H1 (cell line): ENCODE data around the gene ALG6. TPM values are rescaled to one million over a fixed set of nuclear protein-coding genes. Genes with fewer than 3 reads are reported as not detected.

ENCODE experiments used
- CHD7 ChIP-seq: fragments of 300-600 bp; sonication (generic); IDR thresholded peaks from 2 replicates; pipeline ENCODE4 v1.7.1; 2012; ENCODE audit warnings: low read length, moderate library complexity, mild to moderate bottlenecking, inconsistent platforms; ENCODE audit not compliant: insufficient replicate concordance
- CREB1 ChIP-seq: IDR thresholded peaks from 2 replicates; pipeline ENCODE4 v1.6.1; 2012; ENCODE audit warnings: inconsistent platforms
- EGR1 ChIP-seq: IDR thresholded peaks from 2 replicates; pipeline ENCODE4 v1.6.1; 2011; ENCODE audit warnings: low read depth, low read length, borderline replicate concordance
- FOSL1 ChIP-seq: IDR thresholded peaks from 2 replicates; pipeline ENCODE4 v1.6.1; 2011; ENCODE audit warnings: mild to moderate bottlenecking, low read depth, low read length, moderate library complexity; ENCODE audit not compliant: insufficient read depth
- RBBP5 ChIP-seq: IDR thresholded peaks from 2 replicates; pipeline ENCODE4 v1.7.1; 2012; ENCODE audit warnings: low read depth, mild to moderate bottlenecking, inconsistent platforms, low read length, moderate library complexity, borderline replicate concordance
- SIN3A ChIP-seq, 2 experiments: IDR thresholded peaks in 1 of 2; conservative IDR thresholded peaks in 1 of 2; 2 replicates each; pipeline ENCODE4 v1.6.1; 2011 to 2012; ENCODE audit warnings: low read length in 2 of 2, improper control_type of control experiment in 1 of 2, low read depth in 1 of 2, mild to moderate bottlenecking in 1 of 2
- SIX5 ChIP-seq: IDR thresholded peaks from 2 replicates; pipeline ENCODE4 v1.6.1; 2011; ENCODE audit warnings: mild to moderate bottlenecking, low read depth, low read length
- SUZ12 ChIP-seq: fragments of 200-600 bp; sonication (generic); IDR thresholded peaks from 2 replicates; pipeline ENCODE4 v1.6.1; 2012; ENCODE audit warnings: mild to moderate bottlenecking, inconsistent platforms, low read length, moderate library complexity, mixed read lengths
- TBP ChIP-seq: IDR thresholded peaks from 2 replicates; pipeline ENCODE4 v1.6.1; 2011; ENCODE audit warnings: low read depth, low read length, improper control_type of control experiment
- USF2 ChIP-seq: IDR thresholded peaks from 2 replicates; pipeline ENCODE4 v1.6.1; 2011; ENCODE audit warnings: low read length, improper control_type of control experiment
- polyA plus RNA-seq, 7 experiments: library from polyadenylated mRNA; depleted of rRNA in 3 of 7; stranded (reverse) in 5 of 7; unstranded in 2 of 7; fragments of >200 nt in 5 of 7; fragments of 200-250 nt in 2 of 7; gene quantifications; 1 replicate in 5 of 7; 2 replicates in 1 of 7; 4 replicates in 1 of 7; pipeline versions ENCODE4 v1.2.1 to v1.2.3, GENCODE V29; 2011 to 2013; ENCODE audit warnings: missing spikeins in 2 of 7, mixed read lengths in 2 of 7
- total RNA-seq: library from RNA; stranded (reverse); fragmentation: NEBNext Ultra II Directional; extraction: Animal tissue kit (Norgen Biotek cat#: 25700); gene quantifications from 2 replicates; pipeline ENCODE4 v1.2.1, GENCODE V29; 2021

ALG6 gene
- total and polyA plus RNA-seq, 2 of the 8 experiments (the other 6 are each of a cell fraction or from before 2014, with no cell fraction given): 17.8 to 26.8 TPM

GRCh38 chr1:63330331-63330916 lies 37.0 kb upstream of the ALG6 start (continued):
- TF ChIP-seq FOSL1 (no peak), RBBP5 (peak; percentile 56; the same call in 1 of the 2 replicates), TBP (no peak), EGR1 (no peak), USF2 (no peak), SIX5 (no peak), SIN3A (conservative IDR thresholded peaks at IDR 0.05 in 1 of 2, IDR thresholded peaks at IDR 0.05 in 1 of 2; ENCODE audit: low read depth in 1 of 2, low read length in 2 of 2) (no peak), CREB1 (no peak), CHD7 (no peak), SUZ12 (peak; percentile 60; the same call in 1 of the 2 replicates)
